Left renal pelvis (tissue), 4 donors: ENCODE results near the gene MYO1B. TPM values are rescaled to one million over a fixed set of nuclear protein-coding genes. Genes with fewer than 3 reads are reported as not detected.
"Not testable (repeated sequence)": the region's sequence is repeated elsewhere in the genome, so short reads cannot be mapped to it uniquely, and the experiment has no call there.

Source experiments
- DNase-seq, 4 donors: peaks; one replicate each; pipeline ENCODE4 v3.0.0-alpha.2; 2013; ENCODE audit warnings: low read depth in 4 of 4, low spot score in 3 of 4
- polyA plus RNA-seq, 4 donors: library from polyadenylated mRNA; unstranded; fragments of 120-200 nt; gene quantifications; one replicate each; pipeline ENCODE4 v1.2.1, GENCODE V29; 2013; ENCODE audit not compliant: insufficient read length in 4 of 4

Gene MYO1B
- polyA plus RNA-seq, 4 donors: 65.5 to 137 (median 105) TPM

DNA sequence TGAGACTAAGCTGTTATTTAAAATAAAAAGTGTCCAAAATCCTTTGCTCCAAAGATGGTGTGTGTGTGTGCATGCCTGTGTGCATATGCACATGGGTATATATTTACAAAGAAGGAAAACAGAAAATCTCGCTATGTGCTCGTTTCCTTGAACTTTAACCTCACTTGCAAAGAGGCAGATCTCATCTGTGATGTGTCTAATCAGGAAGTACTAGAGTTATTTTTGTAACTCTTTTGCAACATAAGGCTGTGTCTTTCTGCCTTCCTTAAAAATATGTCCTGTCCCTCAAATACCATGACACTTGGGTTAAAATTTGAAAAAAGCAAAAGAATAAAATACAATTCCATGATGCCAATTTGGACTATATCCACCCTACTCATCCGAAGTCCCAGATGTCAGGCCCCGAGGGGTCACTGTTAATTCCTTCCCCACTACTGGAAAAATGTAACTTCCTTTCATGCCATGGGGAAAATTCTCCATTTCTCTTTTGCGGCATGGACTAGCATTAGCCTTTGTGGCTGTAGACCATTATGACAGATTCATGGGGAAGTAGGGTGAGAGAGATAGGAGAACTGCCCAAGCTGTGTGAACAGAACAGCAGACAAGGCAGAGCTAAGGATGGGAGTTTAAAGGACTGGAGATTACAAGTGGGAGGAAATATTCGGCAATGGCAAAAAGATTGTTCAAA lies 191.3 kb downstream of the MYO1B start:
- no peak for DNase-seq

DNA sequence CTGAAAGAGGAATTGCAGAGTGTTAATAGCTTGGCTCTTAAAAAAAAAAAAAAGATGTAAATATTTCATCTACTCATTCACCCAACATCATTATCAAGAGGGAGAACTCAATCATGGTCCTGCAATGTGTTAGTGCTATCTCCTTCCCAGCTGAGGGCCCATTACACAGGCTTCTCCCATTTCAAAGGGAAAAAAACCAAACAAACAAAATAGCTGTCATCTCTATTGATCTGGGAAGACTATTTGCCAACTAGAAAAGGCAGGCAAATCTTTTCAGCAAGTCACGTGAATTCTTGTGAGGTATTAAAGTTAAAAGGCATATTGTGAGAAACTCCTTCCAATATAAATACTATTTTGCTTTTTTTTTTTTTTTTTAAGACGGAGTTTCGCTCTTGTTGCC lies 194.3 kb downstream of the MYO1B start:
- no peak for DNase-seq

DNA sequence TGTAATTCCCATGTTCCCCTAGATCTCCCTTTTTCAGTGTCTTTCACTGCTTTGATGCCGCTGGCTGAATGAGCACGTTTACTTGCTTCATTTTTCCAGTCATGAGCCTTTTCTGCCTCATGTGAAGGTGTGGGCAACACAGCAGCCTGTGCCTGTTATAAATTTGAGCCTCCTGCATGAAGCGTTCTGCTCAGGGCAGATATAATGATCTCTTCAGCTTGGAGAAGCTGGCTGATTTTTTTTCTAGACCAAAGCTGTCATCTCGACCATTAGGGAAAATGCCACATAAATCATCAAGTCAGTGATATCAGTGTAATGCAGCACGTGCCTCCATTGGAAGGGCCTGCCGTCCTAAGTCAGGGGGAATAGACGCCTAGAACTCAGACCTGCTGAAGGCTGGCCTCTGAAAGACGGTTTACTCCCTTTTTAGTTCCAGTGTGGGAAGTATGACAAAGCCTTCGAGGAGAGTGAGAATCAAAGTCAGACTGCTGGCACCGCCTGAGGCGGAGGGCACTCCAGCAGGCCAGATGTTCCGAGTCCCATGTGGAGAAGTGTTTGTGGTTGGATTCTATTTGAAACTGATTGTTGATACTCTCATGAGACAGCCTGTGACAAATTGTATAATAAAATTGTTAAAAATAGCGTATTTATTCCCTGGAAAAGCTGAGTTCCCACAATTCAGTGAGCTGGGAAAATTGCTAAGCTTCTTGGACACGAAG lies 196.5 kb downstream of the MYO1B start:
- DNase-seq: no peak

DNA sequence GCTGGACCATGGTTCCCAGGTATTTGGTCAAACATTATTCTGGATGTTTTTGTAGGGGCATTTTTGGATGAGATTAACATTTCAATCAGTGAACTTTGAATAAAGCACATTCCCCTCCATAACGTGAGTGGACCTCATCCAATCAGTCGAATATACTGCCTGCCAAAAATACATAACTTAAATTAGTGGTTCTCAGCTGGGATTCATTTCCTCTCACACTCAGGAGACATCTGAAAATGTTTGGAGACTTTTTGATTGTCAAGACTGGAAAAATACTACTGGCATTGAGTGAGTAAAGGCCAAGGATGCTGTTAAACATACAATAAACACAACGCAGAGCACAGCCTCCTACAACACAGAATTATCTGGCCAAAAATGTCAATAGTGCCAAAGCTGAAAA lies 198.2 kb downstream of the MYO1B start:
- DNase-seq: no peak

DNA sequence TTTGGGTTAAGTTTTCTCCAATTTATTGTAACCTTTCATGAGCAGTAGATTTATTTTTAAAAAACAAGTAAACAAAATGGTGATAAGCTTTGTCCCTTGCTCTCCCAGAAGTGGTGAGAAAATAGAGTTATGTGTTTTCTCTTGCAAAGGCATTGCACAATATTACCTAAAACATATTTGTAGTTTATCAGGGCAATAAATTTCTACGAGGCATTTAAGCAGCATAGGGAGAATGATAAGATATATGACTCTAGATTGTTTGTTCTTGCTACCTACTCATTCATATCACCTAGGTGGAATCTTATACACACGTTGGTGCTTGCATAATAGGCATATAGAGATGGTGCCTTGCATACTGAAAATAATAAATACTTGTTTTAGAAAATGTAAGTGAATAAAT lies 201.7 kb downstream of the MYO1B start:
- DNase-seq: no peak

DNA sequence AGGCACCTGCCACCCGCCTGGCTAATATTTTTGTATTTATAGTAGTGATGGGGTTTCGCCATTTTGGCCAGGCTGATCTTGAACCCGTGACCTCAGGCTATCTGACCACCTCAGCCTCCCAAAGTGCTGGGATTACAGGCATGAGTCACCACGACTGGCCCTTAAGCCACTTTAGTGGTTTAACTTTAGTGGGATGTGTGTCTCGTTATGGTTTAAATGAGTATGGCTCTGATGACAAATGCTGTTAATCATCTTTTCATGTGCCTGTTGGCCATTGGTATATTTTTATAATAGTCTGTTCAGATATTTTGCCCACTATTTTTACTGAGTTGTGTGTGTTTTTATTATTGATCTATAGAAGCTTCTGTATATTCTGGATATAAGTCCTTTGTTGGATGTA lies 205.9 kb downstream of the MYO1B start:
- DNase-seq: no peak

DNA sequence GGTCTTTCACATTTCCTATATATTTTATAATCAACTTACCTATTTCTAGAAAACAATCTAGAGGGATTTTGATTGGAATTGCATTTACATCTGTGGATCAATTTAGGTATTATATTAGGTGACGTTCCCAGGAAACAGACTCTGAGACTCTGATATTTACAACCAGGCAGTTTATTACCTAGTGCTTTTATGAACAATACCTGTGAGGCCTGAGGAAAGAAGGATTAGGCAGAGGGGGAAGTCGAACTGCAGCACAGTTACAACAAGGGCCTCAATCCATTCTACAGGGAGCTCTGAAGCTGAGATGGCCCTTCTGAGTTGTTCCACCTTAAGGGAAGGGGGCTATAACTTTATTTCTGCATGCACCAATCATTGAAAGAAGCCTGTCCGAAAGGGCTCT lies 206.9 kb downstream of the MYO1B start:
- no peak for DNase-seq

DNA sequence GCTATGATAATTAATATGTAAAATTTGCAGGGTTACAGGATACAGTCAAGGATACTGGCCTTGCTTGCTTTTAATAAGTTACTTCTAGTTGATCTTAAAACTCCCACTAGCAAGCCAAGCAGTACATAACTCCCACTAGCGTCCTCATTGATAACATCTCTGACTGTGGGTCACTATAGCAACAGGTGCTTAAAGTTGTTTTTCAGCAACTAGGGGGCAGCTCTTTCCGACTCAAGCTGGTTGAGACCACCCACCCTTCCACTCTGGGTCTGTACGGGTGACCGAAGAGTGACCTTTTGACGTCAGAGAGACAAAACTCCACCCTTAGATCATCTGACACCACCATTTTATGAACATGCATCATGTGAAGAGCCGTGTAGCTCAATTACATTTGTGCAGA lies 208.6 kb downstream of the MYO1B start:
- peak in 2 of 4 donors; percentile 40 to 45 for DNase-seq

DNA sequence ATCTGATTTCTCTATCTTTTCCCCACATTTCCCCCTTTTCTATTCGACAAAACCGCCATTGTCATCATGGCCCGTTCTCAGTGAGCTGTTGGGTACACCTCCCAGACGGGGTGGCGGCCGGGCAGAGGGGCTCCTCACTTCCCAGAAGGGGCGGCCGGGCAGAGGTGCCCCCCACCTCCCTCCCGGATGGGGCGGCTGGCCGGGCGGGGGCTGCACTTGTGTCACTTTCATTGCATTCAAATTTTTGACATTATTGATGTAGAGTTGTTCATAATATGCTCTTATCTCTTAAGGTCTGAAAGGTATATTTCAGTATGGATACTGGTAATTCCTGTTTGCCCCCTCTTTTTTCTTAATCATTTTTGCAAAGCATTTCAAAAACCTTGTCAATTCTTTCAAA lies 211.3 kb downstream of the MYO1B start:
- not testable (repeated sequence) for DNase-seq

DNA sequence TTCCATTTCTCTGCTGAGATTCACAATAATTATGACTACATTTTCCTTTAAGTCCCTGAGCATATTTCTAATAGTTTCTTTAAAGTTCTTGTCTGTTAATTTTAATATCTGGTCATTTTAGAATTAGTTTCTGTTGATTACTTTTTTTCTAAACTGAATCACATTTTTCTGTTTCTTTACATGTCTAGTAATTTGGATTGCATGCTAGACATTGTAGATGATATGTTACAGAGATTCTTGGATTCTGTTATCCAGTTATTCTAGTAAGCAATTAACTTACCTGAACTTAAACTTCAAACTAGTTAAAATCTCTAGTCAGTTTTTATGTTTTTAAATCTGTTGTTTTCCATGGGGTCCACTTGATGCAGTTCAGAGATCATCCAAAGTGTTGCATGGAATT lies 214.0 kb downstream of the MYO1B start:
- DNase-seq: no peak

DNA sequence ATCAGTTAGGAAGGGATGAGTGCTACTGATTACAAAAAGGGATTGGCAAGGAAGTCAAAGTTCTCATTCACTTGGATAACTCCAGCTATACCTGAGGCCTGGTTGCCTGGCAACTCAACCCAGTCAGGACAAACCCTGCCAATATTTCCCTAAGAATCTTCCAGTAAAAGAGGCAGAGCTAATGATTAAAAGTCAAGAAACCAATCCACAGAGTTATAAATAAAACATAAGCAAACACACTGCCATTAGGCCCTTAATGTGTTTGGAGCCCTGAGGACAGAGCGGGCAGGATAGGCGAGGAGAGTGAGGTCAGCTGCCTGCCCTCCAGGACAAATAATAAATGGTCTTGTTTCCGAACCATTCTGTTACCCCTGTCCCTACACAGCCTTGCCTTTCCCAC lies 217.2 kb downstream of the MYO1B start:
- DNase-seq: peak in 2 of 4 donors; percentile 22 to 36

DNA sequence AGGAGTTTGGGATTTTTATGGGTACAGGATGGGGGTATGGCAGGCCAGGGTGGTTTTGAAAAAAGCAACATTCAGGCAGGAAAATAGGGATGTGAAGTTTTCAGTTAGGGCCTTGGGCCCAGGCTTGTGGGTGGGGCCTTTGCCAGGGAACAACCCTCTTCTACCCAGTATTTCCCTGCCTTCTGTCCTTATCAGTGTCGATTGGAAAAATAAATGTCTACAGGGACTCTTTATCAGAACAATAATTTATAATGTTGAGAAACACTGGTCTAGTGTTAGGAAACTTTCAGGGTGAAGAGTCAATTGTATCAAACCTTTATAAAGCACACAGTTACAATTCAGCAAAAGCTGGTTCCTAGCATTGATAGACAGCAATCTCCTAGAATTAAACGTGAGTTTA lies 218.6 kb downstream of the MYO1B start:
- no peak for DNase-seq

DNA sequence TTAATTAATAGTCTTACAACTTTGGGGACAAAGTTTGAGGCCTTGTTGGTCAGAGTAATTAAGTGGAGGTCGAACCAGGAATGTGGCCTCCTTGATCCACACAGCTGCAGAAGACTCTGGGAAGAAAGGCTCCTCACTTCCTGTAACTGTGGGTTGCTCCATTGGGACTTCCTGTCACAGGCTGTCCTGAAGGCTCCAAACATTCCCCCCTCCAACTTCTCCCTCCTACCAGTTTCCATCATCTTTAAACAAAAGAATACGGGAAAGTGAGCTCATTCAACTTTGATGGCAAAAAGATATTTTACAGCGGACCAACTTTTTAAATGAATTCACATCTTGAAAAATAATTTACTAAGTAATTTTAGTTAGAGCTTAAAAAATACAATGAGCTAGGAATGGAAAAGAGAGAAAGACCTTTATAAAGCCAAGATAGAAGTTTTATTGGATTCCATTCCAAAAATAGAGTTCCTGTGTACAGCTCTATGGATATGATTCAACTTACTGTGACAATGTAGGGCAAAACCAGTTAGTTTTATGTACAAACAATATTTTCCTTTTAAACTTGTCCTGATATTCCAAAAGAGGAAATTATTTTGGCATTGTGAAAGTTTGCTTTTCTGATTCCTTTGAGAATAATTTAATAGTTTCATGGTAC lies 220.7 kb downstream of the MYO1B start:
- no peak for DNase-seq

DNA sequence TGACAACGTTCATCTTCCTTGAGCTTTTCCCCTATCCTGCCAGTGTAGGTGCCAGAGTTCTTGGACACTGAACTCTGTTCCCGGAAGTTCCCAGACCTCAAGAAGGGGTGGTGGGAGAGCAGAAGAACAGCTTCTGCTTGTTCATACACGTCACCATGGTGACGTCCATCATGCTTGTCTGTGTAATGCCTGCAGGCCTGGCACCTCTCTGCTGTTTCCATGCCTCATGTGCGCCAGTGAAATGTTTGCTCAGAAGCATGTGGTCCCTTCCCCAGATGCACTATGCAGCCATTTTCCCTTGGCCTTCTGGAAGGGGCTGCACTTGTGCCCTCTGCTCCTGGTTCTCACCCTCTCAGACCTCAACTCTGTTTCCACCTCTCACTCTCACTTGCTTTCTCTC lies 221.9 kb downstream of the MYO1B start:
- no peak for DNase-seq

DNA sequence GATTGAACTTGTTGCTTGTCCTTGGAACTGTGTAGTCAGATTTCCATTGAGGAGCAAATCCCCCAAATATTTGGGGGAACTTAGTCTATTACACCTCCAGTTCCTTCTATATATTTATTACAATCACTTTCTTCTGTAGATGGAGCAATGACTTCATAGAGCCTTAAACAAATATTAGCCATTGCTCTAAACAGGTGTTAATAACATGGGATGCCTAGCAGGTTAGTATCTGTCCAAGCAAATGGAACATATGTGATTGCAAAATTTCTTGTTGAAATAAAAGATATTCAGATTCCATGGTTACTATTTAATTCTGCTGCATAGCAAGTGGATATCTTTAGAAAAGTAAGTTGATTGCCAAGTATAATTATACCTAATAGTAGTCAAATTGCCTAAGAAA lies 225.1 kb downstream of the MYO1B start:
- DNase-seq: no peak

DNA sequence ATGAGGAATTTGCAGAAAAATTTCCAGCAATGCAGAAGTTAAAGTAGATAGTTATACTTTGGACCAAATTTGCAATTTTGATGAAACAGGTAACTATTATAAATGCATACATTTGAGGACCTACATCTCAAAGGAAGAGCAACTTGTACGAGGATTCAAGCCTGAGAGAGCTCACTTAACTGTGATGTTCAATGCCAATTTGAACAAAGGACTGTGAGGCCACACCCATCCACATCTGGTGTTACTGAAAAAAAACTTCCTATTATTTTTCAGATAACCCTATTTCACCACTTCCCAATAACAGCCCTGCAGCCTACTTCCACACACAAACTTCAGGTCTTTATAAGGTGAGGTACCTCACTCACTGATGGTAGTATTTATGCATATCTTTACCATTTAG lies 229.3 kb downstream of the MYO1B start:
- DNase-seq: no peak

Other genes with a start within 250 kb of the MYO1B start
- gene STAT1, start 231.2 kb upstream of the MYO1B start, polyA plus RNA-seq: 100 to 1,000 TPM in 3 of 4 donors, 10 to 100 TPM in 1; 56.6 to 153 (median 125) TPM
- 10 to 100 TPM in 1 of 4 donors, 1 to 10 TPM in 3; 9.0 to 10.9 (median 9.5) TPM for gene STAT4, start 94.4 kb upstream of the MYO1B start, polyA plus RNA-seq